A549 (cell line): Measurements from ENCODE around the gene ARHGAP26. TPM values are rescaled to one million over a fixed set of nuclear protein-coding genes. Genes with fewer than 3 reads are reported as not detected.

Experiments used
- ATAC-seq, 2 experiments: fragments of 200-7000 bp in 1 of 2; fragments of >200 bp in 1 of 2; cut with Nextera tagmentation in 1 of 2; cut with Tn5 transposase in 1 of 2; 3 replicates each; pipeline versions ENCODE4 v1.8.0 to v1.9.1; 2018 to 2020; ENCODE audit warnings: mild to moderate bottlenecking in 1 of 2, moderate library complexity in 1 of 2
- CTCF ChIA-PET: fragments of 300-600 bp; sonication (Branson Sonifier 250); formaldehyde crosslinking; extraction: SDS; loops from one replicate; lab custom pipeline; 2021; ENCODE audit warnings: antibody characterized with exemption, inconsistent platforms; lab: Yijun Ruan, JAX
- POLR2A ChIA-PET: fragments of 350-600 bp; formaldehyde crosslinking; extraction: SDS; loops from one replicate; lab custom pipeline; 2021; ENCODE audit warnings: antibody characterized with exemption, inconsistent platforms; lab: Yijun Ruan, JAX
- DNase-seq, 2 experiments: peaks; one replicate each; pipeline versions ENCODE4 v3.0.0 to v3.0.0-alpha.2; 2011 to 2016; ENCODE audit warnings: low read depth in 1 of 2, low spot score in 1 of 2
- FAIRE-seq: peaks from 2 replicates; lab custom pipeline; 2011; peaks lifted over from hg19 to GRCh38; lab: Jason Lieb, UNC
- H3K27ac ChIP-seq, 2 experiments: fragments of >200 bp; sonication (Bioruptor Twin); formaldehyde crosslinking; 3 replicates each; pipeline ENCODE4 v1.5.1; 2016 to 2017
- H3K4me1 ChIP-seq: fragments of >200 bp; sonication (Bioruptor Twin); formaldehyde crosslinking; 3 replicates; pipeline ENCODE4 v1.6.1; 2016
- H3K4me2 ChIP-seq: fragments of >200 bp; sonication (Bioruptor Twin); formaldehyde crosslinking; 3 replicates; pipeline ENCODE4 v1.6.1; 2016
- H3K4me3 ChIP-seq: fragments of >200 bp; sonication (Bioruptor Twin); formaldehyde crosslinking; 3 replicates; pipeline ENCODE4 v1.5.1; 2016
- H3K9me3 ChIP-seq: fragments of >200 bp; sonication (Bioruptor Twin); formaldehyde crosslinking; 3 replicates; pipeline ENCODE4 v1.6.1; 2016
- CBX8 ChIP-seq: fragments of 200-600 bp; sonication (generic); IDR thresholded peaks from 2 replicates; pipeline ENCODE4 v1.6.1; 2016
- CEBPB ChIP-seq, 2 experiments: fragments of >200 bp in 1 of 2; sonication (Bioruptor Twin) in 1 of 2; formaldehyde crosslinking in 1 of 2; IDR thresholded peaks; 2 replicates each; pipeline ENCODE4 v1.6.1; 2012 to 2016
- FOSB ChIP-seq: fragments of 250-450 bp; sonication (Bioruptor Pico); IDR thresholded peaks from 2 replicates; pipeline ENCODE4 v1.5.0; 2020; ENCODE audit warnings: mild to moderate bottlenecking, moderate library complexity
- FOSL2 ChIP-seq, 2 experiments: fragments of 450-650 bp in 1 of 2; fragments of >200 bp in 1 of 2; sonication (Bioruptor Twin) in 1 of 2; formaldehyde crosslinking; IDR thresholded peaks; 2 replicates each; pipeline versions ENCODE4 v1.5.0 to v1.6.1; 2016 to 2020; ENCODE audit warnings: mild to moderate bottlenecking in 1 of 2, moderate library complexity in 1 of 2
- GATA3 ChIP-seq: IDR thresholded peaks from 2 replicates; pipeline ENCODE4 v1.6.1; 2012; ENCODE audit warnings: borderline replicate concordance
- HOXB13 ChIP-seq: fragments of 250-450 bp; sonication (Bioruptor Pico); IDR thresholded peaks from 2 replicates; pipeline ENCODE4 v1.5.0; 2020; ENCODE audit warnings: low read depth, mild to moderate bottlenecking, moderate library complexity
- HOXB5 ChIP-seq: fragments of 250-450 bp; sonication (Bioruptor Pico); IDR thresholded peaks from 2 replicates; pipeline ENCODE4 v1.5.0; 2020; ENCODE audit warnings: mild to moderate bottlenecking, moderate library complexity
- JUN ChIP-seq, 2 experiments: fragments of >200 bp; sonication (Bioruptor Twin); formaldehyde crosslinking; IDR thresholded peaks; 2 replicates in 1 of 2; 3 replicates in 1 of 2; pipeline ENCODE4 v1.6.1; 2016 to 2017
- KDM5A ChIP-seq: fragments of 200-600 bp; sonication (generic); IDR thresholded peaks from 2 replicates; pipeline ENCODE4 v1.6.1; 2016; ENCODE audit warnings: antibody characterized with exemption, mild to moderate bottlenecking
- MAFK ChIP-seq: fragments of 450-650 bp; IDR thresholded peaks from 2 replicates; pipeline ENCODE4 v1.6.1; 2014; ENCODE audit not compliant: partially characterized antibody
- MYC ChIP-seq: IDR thresholded peaks from 2 replicates; pipeline ENCODE4 v1.6.1; 2012; ENCODE audit warnings: mild to moderate bottlenecking, inconsistent platforms, low read length, improper control_type of control experiment, borderline replicate concordance
- NR3C1 ChIP-seq: fragments of >200 bp; sonication (Bioruptor Twin); formaldehyde crosslinking; IDR thresholded peaks from 3 replicates; pipeline ENCODE4 v1.6.1; 2017
- POLR2A ChIP-seq: IDR thresholded peaks from 2 replicates; pipeline ENCODE4 v1.6.1; 2012; ENCODE audit warnings: mild to moderate bottlenecking, low read length
- POLR2AphosphoS2 ChIP-seq: conservative IDR thresholded peaks from 2 replicates; pipeline ENCODE4 v1.6.1; 2012; ENCODE audit warnings: low read length, improper control_type of control experiment, inconsistent platforms
- RARB ChIP-seq: fragments of 250-450 bp; sonication (Bioruptor Pico); IDR thresholded peaks from 2 replicates; pipeline ENCODE4 v1.8.0; 2021; ENCODE audit warnings: mild to moderate bottlenecking, moderate library complexity
- RCOR1 ChIP-seq: fragments of 150-350 bp; IDR thresholded peaks from 2 replicates; pipeline ENCODE4 v1.6.1; 2014; ENCODE audit warnings: antibody characterized with exemption, low read length, low read depth
- RFX5 ChIP-seq: fragments of 450-650 bp; IDR thresholded peaks from 2 replicates; pipeline ENCODE4 v1.7.1; 2014; ENCODE audit warnings: antibody characterized with exemption, mild to moderate bottlenecking, moderate library complexity
- SREBF2 ChIP-seq: fragments of 450-650 bp; IDR thresholded peaks from 2 replicates; pipeline ENCODE4 v1.6.1; 2014; ENCODE audit warnings: mild to moderate bottlenecking, moderate library complexity
- TP53 ChIP-seq: fragments of 250-450 bp; sonication (Bioruptor Pico); IDR thresholded peaks from 2 replicates; pipeline ENCODE4 v1.5.0; 2021; ENCODE audit warnings: mild to moderate bottlenecking, moderate library complexity
- USF2 ChIP-seq: fragments of 450-650 bp; IDR thresholded peaks from 2 replicates; pipeline ENCODE4 v1.6.1; 2014; ENCODE audit warnings: antibody characterized with exemption
- ZC3H11A ChIP-seq: fragments of 450-650 bp; IDR thresholded peaks from 2 replicates; pipeline ENCODE4 v1.6.1; 2014; ENCODE audit warnings: antibody characterized with exemption, mild to moderate bottlenecking
- ZSCAN20 ChIP-seq: fragments of 250-450 bp; sonication (Bioruptor Pico); IDR thresholded peaks from 2 replicates; pipeline ENCODE4 v1.8.0; 2022; ENCODE audit warnings: mild to moderate bottlenecking, moderate library complexity
- WGBS: methylation state at CpG from one replicate; pipeline ENCODE4 v1.1.6; 2017; ENCODE audit errors: missing lambda C conversion rate; 5-methylcytosine and 5-hydroxymethylcytosine counted together
- polyA plus RNA-seq, 4 experiments: library from polyadenylated mRNA; depleted of rRNA in 3 of 4; stranded (reverse); fragments of >200 nt; fragmentation: RNase III in 1 of 4; extraction: RNeasy Plus Mini Kit Qiagen cat#74134 plus additional on column Dnase treatment in 1 of 4; gene quantifications; 2 replicates in 3 of 4; 3 replicates in 1 of 4; pipeline ENCODE4 v1.2.3, GENCODE V29; 2011 to 2017
- TF ChIP-seq, protein P1 (sequence below): fragments of >200 bp; sonication (Bioruptor Twin); formaldehyde crosslinking; IDR thresholded peaks from 3 replicates; pipeline ENCODE4 v1.5.1; 2016

Gene ARHGAP26
- polyA plus RNA-seq, 2 of the 4 experiments (the other 2 are of a cell fraction), result 6.6 to 19.1 TPM

- no peaks in the 10 kb centered on the region for H3K9me3 ChIP-seq
- FAIRE-seq (no peak), DNase-seq (no peak), ATAC-seq (no peak)
- 89% methylated on average over 4 of the region's 4 CpGs for WGBS
- peaks cover 13% of the 10 kb centered on the region for H3K4me1 ChIP-seq
- TF ChIP-seq FOSL2 (IDR thresholded peaks at IDR 0.05), result no peak
- TF ChIP-seq FOSL2 (CRISPR knock-in tag; IDR thresholded peaks at IDR 0.05), result no peak
- no peak for TF ChIP-seq SREBF2
- TF ChIP-seq HOXB13 (CRISPR knock-in tag), result no peak
- TF ChIP-seq NR3C1, result no peak
- TF ChIP-seq CEBPB (IDR thresholded peaks at IDR 0.05), result no peak
- H3K27ac ChIP-seq, result no peak overlapping the region
- CTCF ChIA-PET, result no interaction called here
- no peak overlapping the region for H3K4me3 ChIP-seq
- POLR2A ChIA-PET, result no interaction called here
- H3K4me2 ChIP-seq, result no peak overlapping the region
Measured at GRCh38 chr5:142970440-142971030, 200.4 kb downstream of the ARHGAP26 start.

DNA sequence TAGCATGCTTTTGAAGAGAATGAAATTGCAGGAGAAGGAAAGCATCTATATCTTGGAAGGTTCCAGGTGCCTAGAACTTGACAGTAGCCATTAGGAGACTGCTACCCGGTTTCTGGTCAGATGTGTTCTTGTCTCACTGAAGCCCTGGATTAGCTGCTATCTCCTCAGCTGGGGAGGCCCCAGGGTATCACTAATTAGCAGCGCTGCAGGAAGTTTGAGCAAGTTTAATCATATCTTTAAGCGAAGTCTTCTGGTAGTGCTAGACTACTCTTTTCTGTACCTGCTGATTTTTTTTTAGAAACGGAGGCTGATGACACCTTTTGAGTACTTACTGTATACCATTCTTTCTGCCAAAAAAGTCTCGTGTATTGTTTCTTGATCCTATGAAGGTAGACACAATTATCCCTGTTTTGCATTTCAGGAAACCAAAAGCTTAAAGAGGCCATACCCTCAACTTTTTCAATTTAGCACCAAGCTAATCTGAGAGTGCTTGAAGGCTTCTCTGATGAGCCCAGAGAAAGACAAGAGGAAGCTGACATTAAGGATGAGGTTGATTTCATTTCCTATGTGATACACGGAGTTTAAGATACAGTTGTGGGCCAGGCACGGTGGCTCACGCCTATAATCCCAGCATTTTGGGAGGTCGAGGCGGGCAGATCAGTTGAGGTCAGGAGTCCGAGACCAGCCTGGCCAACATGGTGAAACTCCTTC is 201.3 kb downstream of the ARHGAP26 start:
- TF ChIP-seq ZSCAN20 (no peak), POLR2AphosphoS2 (no peak), USF2 (no peak), RFX5 (no peak), KDM5A (no peak), GATA3 (no peak), TP53 (CRISPR knock-in tag) (no peak), MAFK (no peak), HOXB5 (CRISPR knock-in tag) (no peak), NR3C1 (no peak)
- ATAC-seq (no peak), DNase-seq (no peak), FAIRE-seq (no peak)
- Histone ChIP-seq H3K9me3 (no peaks in the 10 kb centered on the region), H3K27ac (no peak overlapping the region), H3K4me2 (no peak overlapping the region), H3K4me3 (no peak overlapping the region), H3K4me1 (0 out of 3 replicates have a peak, but pooled peaks cover 5% of the 10 kb centered on the region)
- POLR2A ChIA-PET, result no interaction called here
- CTCF ChIA-PET, result interaction anchor here (1.8 kb wide), 1 partner anchor 50 kb away, joined by 4 read pairs; no protein-coding TSS in a partner anchor
- 91% methylated on average over 11 of the region's 11 CpGs for WGBS

- FAIRE-seq (no peak), ATAC-seq (no peak), DNase-seq (no peak)
- Histone ChIP-seq H3K27ac (no peak overlapping the region), H3K4me1 (0 out of 3 replicates have a peak, but pooled peaks cover 5% of the 10 kb centered on the region), H3K4me2 (no peak overlapping the region), H3K4me3 (no peak overlapping the region), H3K9me3 (no peaks in the 10 kb centered on the region)
- 89% methylated on average over 5 of the region's 5 CpGs for WGBS
- POLR2A ChIA-PET, result no interaction called here
- TF ChIP-seq RARB (CRISPR knock-in tag) (no peak), RCOR1 (no peak), POLR2A (no peak), ZC3H11A (no peak), KDM5A (no peak), JUN (IDR thresholded peaks at IDR 0.05) (no peak), MAFK (no peak), MYC (no peak), FOSB (CRISPR knock-in tag) (no peak), GATA3 (no peak), CBX8 (no peak)
- TF ChIP-seq, protein P1, sequence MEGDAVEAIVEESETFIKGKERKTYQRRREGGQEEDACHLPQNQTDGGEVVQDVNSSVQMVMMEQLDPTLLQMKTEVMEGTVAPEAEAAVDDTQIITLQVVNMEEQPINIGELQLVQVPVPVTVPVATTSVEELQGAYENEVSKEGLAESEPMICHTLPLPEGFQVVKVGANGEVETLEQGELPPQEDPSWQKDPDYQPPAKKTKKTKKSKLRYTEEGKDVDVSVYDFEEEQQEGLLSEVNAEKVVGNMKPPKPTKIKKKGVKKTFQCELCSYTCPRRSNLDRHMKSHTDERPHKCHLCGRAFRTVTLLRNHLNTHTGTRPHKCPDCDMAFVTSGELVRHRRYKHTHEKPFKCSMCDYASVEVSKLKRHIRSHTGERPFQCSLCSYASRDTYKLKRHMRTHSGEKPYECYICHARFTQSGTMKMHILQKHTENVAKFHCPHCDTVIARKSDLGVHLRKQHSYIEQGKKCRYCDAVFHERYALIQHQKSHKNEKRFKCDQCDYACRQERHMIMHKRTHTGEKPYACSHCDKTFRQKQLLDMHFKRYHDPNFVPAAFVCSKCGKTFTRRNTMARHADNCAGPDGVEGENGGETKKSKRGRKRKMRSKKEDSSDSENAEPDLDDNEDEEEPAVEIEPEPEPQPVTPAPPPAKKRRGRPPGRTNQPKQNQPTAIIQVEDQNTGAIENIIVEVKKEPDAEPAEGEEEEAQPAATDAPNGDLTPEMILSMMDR, result no peak
- CTCF ChIA-PET, result interaction anchor here (1.8 kb wide), 1 partner anchor 50 kb away, joined by 4 read pairs; no protein-coding TSS in a partner anchor
Measured at GRCh38 chr5:142972064-142972570, 201.9 kb downstream of the ARHGAP26 start.
